HG03558 (cell line): ENCODE measurements around the gene ENOPH1.

Experiments used
- ATAC-seq: cut with Tn5 transposase; IDR thresholded peaks from one replicate; pipeline ENCODE4 v1.9.1; 2021; ENCODE audit warnings: moderate number of reproducible peaks; ENCODE audit not compliant: unreplicated experiment; ENCODE audit errors: extremely low read depth

The ENOPH1 gene

DNA sequence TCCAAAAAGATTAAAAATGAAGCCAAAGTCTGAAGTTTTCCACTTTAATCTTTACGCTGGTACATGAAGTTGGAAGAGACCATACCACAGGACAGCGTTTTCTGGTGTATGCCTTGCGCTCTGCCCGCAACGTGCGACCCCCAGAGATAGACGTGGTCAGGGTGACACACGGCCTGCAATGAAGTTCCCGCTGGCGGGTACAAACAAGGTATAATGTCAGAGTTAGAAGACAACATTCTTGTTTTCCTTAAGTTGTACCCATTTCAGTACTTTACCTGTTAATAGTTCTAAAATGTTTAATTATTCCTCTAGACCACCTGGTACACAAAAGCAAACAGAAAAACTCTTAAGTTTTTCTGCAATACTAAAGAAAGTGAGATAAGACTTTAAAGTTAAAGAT lies 4.9 kb upstream of the ENOPH1 start:
- ATAC-seq: no peak

DNA sequence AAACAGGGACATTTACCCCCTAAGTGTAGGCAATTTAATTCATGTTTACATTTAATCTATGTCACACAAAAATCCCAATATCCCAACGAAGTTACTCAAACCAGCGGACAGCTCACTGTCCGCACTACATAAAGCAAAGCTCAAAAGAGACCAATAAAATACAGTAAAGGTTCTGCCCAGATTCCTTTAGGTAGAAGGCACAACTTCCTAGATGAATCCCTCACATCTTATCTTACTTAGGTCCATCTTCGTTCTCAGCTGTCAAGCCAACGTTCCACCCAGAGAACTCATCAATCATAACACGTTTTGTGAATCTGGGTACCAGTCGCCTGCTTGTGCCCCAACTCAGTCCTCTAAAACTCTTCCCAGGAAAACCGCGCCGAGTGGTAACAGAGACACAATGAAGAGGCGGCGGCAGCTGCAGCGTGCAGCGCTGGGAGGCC lies 1.8 kb upstream of the ENOPH1 start:
- no peak for ATAC-seq

DNA sequence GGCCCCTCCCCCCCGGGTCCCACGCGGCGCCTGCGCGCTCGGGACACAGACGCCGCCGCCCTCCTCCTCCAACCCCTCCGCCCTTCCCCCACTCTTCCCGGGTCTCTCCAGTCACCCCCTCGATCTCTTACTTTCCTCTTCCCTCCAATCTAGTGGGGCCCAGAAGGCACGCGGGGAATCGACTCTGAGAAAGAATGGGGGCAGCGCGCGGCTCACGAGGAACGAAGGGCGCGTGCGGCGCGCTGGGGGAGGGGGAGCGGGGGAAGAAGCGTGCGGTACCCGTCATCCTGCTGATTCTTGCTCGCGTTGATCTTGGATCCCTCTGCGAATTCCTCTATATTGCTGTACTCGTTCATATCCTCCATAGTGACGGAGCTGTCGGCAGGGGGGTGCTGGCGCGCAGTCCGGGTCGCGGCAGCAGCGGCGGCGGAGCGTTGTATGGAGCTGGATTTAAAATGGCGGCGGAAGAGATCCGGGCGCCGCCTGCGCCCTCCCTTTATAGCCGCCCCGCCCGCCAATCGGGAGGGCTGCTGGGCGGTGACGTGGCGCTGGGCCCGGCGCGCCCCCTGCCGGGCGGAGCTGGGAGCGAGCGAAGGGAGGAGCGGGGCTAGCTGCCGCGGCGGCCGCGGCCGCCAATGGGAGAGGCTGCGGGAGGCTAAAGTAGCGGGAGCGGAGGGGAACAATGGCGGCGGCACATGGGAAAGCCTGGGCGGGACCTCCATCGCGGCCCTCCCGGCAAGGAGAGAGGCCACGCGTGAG lies 1.2 kb upstream of the ENOPH1 start:
- ATAC-seq: peak; percentile 30

DNA sequence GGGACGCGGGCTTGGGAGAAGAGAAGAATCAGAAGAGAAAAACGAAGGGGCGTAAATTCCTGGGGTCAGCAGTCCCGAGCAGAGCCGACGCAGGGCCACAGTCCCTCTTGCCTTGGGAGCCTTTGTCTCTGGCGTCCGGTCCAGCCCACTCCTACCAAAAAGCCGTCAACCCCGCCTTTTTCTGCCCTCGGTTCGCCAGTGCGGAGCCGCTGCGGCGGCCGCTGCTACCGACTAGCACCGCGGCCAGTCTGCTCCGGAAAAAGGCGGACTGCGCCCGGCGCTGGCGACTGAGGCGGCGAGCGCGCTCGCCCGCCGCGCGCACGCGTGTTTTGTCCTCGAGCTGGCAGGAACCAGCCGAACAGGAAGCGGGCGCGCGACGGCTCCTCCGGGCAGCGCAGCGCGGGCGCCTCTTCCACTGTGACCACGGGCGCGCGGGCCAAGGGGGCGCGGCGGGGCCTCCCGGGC lies 630 bp upstream of the ENOPH1 start:
- peak; percentile 9 for ATAC-seq

DNA sequence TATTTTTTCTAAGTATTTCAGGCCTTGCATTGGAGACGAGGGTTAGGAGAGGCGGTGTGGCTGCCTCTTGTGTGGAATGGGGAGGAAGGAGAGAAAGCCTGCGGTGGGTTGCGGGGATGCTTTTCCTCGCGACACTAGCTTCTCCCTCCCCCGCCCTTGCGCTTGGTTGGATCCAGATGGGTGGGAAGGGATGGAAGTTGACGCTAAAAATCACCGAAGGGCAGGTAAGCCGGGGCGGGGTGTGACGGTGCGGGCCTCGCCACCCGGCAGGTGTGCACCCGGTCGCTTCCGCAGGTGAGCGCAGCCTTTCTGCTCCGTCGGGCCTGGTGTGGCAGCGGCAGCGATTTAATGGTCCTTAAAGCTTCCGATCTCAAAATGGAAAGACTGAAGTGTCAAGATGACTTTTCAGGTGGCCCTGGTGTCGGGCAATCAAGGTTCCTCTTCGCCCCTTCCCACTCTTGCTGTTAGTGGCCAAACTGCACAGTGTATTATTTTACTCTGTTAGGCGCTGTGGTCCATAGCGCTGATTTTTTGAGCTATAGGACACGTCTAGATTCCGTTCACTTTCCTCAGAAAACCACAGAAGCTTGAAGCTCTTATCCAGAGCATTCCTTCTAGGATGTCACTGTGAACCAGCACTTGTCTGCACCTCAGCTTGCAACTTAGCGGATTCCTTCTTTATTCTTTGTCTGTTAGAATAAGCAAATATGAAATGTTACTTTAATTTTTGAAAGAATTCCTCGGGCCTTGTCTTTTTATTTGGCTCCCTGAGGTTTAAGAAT lies 765 bp downstream of the ENOPH1 start:
- ATAC-seq: no peak

DNA sequence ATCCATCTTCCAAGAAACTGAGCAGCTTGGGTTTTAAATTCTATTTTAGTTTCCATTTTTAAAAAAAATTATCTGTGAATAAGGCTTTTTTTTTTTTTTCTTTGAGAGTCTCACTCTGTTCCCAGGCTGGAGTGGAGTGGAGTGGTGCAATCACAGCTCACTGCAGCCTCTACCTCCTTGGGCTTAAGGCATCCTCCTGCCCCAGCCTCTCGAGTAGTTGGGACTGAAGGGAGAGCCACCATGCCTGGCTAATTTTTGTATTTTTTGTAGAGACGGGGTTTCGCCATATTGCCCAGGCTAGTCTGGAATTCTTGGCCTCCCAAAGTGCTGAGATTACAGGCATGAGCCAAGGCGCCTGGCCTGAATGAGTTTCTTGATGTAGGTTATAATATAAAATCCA lies 1.4 kb downstream of the ENOPH1 start:
- ATAC-seq: no peak

DNA sequence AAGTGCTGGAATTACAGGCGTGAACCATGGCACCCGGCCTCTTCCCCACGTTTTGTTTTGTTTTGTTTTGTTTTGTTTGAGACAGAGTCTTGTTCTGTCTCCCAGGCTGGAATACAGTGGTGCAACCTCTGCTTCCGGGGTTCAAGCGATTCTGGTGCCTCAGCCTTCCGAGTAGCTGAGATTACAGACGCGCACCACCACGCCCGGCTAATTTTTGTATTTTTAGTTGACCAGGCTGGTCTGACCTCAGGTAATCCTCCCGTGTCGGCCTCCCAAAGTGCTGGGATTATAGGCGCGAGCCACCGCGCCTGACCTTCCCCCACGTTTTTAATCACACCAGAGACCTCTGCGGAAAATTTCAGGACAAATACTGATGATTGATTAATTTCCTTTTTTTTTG lies 2.2 kb downstream of the ENOPH1 start:
- no peak for ATAC-seq

DNA sequence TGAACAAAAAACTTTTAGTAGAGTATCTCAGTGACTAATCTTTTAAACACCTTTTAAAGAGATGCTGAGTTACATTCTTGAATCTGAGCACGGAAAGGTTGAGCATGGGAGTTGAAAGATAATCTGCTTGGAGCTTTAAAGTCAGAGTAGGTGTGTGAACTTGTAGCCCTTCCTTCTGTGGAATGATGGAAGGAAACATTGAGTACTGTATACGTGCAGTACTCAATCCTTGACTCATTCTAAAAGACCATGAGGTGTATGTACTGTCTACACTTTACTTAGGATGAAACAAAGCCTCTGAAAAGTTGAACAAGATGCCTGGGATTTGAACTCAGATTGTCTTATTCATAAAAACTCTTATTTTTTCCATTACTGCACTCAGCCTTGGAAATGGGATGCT lies 3.4 kb downstream of the ENOPH1 start:
- no peak for ATAC-seq

DNA sequence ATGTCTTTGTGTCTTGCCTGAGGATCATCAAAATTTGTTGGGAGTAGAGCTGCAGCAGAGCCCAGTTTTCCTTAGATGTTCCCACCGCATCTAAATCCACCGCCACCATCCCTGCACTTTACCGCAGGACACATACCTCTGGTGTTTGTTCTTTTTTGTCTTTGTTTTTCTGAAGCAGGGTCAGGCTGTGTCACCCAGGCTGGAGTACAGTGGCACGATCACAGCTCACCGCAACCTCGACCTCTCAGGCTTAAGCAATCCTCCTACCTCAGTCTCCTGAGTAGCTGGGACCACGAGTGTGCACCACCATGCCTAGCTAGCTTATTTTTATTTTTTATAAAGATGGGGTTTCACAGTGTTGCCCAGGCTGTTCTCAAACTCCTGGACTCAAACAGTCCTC lies 4.6 kb downstream of the ENOPH1 start:
- no peak for ATAC-seq

DNA sequence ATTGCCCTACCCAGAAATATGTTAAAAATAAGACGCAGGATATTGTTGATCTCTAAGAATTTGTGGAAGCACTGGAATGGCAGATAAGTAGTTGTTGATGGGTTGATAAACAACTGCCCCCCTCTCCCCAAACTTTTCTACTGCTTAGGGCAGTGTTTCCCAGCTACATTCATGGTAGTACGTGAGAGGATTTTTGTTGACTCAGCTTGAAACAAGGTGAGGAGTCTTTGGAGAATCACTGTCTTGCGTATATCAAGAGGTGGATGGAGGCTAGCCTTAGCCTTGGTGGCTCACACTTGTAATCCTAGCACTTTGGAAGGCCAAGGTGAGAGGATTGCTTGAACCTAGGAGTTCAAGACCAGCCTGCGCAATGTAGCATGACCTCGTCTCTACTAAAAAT lies 5.7 kb downstream of the ENOPH1 start:
- ATAC-seq: no peak

DNA sequence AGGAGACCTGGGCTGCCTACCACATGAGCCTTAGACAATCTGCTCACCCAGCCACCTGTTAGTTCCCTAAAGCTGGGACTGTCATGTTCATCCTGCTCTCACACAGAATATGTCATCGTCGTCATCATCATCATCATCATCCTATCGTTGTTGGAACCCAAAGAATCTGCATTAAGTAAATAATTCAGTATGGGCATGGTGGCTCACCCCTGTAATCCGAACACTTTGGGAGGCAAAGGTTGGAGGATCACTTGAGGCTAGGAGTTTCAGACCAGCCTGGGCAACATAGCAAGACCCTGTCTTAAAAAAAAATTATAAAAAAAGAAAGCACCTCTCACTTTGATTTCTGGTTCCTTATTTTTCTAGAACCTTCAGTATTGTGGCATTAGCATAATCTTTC lies 6.4 kb downstream of the ENOPH1 start:
- no peak for ATAC-seq

DNA sequence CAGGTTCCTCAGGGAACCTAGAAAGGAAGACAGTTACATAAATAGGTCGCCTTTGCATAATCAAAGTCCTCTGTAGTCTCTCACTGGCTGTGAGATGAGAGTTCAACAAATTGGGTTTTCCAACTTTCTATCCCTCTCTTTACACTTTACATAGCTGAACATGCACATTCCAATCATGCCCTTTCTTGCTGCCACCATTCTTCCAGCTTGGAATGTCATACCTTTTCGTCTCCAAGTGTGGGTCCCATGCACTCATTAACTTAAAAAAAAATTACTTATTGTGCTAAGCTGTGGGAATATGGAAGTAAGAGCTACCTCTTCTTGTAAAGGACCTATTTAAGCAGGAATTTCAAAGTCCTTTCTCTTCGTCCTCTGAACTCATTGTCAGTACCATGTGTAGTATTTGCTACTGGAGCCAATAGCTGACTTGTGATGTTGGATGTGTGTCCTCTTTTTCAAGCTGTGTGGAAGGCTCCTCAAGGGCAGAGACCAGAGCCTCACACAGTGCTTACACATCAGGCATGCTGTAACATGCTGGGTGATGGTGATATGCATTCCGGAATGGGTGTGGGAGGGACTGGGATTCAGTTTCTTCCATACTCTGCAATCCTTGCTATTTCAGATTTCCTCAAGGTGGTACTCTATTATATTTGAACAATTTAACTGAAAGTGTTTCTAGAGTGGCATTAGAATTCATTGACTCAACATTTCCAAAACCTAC lies 7.1 kb downstream of the ENOPH1 start:
- no peak for ATAC-seq

DNA sequence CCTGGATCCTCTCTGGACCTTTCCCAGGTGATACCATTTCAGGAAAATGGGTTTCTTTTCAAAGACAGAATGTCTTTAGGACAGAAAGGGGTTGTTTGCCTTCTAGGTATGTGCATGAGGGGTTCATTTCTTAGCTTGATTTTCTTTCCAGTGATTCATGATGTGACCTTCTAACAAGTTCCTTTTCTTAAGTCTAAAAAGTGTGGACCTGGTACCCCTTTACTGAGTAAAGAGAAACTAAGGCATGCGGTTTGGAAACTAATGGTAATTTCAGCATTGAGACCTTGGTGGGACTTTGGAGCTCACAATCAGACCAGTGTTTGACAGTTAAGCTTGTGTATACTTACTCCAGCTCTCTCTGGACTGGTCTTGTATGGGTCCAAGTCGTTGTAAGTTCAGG lies 8.7 kb downstream of the ENOPH1 start:
- ATAC-seq: no peak

DNA sequence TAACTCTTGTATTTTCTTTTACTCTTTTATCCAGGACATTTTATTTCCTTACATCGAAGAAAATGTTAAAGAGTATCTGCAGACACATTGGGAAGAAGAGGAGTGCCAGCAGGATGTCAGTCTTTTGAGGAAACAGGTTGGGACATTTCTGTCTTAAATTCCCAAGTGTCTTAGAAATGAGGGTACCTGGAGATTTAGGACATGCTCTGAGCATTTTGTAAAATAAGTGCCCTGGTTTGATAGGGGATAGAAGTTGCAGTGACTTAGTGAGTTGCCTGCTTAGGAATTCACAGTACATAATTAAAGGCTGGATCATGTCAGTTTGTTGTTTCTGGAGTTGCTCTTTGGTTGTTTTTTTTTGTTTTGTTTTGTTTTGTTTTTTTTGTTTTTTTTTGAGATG lies 17.5 kb downstream of the ENOPH1 start:
- ATAC-seq: no peak

DNA sequence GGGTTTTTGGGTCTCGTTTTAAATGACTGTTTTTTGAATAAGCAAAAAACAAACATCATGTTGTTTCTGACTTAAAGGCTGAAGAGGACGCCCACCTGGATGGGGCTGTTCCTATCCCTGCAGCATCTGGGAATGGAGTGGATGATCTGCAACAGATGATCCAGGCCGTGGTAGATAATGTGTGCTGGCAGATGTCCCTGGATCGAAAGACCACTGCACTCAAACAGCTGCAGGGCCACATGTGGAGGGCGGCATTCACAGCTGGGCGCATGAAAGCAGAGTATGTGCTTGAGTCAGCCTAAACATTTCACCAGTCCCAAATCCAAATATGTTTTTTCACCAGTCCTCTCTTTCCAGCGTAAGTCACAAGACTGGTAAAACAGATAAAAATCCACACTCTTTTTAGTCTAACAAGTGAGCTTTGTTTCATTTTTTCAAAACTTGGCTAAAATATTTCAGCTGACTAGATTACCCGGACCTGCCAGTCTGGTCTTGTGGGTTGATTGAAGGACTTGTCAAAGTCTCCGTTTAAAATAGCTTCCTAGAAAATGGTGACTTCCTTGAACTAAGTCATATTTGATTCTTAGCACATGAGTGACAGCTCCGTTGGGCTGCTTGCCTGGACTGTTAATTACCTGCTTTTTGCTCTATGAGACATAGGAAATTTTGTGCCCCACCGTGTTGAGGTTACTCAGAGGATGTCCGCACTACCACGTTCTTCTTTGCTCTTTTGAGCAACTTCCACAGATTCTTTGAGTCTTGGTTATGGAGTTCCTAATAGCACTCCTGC lies 20.8 kb downstream of the ENOPH1 start:
- no peak for ATAC-seq

DNA sequence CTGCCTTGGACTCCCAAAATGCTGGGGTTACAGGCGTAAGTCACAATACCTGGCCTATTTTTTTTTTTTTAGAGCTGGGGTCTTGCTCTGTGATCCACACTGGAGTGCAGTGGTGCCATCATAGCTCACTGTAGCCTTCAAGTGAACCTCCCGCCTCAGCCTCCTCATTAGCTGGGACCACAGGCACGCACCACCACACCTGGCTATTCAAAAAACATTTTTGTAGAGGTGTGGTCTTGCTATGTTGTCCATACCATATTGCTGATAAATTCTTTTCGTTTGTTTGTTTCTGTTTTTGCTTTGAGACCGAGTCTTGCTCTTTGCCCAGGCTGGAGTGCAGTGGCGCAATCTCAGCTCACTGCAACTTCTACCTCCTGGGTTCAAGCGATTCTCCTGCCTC lies 21.6 kb downstream of the ENOPH1 start:
- ATAC-seq: no peak

DNA sequence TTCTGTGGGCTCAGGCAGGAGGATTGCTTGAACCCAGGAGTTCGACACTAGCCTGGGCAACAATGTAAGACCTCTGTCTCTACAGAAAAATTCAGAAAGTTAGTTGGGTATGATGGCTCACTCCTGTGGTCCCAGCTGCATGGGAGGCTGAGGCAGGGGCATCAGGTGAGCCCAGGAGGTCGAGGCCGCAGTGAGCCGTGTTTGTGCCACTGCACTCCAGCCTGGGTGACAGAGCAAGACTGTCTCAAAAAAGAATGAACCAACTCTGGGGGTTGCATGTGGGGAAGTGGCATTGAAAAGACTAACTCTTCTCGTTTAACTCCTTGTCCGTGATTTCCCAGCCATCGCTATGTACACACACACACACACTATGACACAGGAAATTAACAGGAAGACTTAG lies 26.9 kb downstream of the ENOPH1 start:
- ATAC-seq: no peak

DNA sequence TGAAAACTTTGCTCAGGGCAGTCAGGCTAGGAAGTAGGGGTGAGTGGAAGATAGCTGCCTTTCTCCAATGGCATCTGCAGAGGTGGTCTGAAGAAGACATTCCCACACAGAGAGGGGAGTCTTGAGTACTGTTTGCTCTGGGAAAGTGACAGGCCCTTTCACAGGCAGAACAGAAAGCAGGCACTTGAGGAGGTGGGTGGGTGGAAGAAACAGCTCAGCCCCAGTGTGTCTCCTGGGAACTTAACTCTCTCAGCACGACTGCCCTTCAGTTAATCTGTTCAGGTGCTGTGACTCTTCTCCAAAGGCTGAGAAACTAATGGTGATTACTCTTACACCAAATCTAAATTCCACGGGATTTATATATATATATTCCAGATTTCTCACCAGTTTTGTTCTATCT lies 28.3 kb downstream of the ENOPH1 start:
- no peak for ATAC-seq

DNA sequence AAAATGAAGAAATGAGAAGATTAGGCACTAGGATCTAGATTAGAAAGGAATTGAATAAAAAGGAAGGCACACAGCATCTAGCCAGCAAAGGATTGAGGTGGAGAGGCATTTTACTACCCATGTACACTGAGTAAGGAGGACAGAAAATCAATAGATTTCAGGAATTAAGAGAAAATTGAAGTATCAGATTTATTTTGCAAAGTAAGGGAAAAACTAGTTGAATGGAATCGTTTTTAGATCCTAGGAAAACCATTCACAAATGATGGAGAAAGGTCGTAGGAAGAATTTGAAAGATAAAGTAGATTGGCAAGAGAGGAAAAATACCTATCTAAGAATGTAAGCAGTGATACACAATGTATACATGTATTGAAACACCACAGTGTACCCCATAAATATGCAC lies 31.3 kb downstream of the ENOPH1 start:
- no peak for ATAC-seq

DNA sequence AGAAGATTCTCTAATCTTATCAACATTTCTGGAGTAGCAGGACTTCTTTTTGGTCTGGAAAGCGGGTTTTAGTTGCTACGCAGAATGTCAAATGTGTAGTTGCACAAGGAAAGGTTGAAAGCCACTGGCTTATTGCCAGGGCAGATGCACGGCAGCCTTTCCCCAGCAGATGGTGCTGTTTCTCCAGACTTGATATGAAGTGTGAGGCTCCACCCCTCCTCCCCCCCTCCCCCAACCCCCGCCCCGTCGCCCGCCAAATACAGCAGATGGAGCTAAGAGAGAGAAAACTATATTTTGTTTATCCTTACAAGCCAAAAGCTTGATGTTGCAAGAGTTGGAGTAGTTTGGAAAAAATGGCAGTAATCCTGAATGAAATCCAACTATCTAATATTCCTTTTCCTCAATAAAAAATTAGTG lies 32.0 kb downstream of the ENOPH1 start:
- ATAC-seq: peak; percentile 59
